A673 (cell line): ENCODE results near the gene MOB3A. TPM values are rescaled to one million over a fixed set of nuclear protein-coding genes. Genes with fewer than 3 reads are reported as not detected.

ENCODE experiments used
- BruUV-seq: library from RNA; stranded (reverse); fragments of 400-500 nt; replicated peaks from 2 replicates; lab custom pipeline; 2021; lab: Mats Ljungman, UMichigan
- CTCF ChIA-PET: fragments of 300-600 bp; sonication (Branson Sonifier 250); formaldehyde crosslinking; loops from one replicate; lab custom pipeline; 2022; ENCODE audit warnings: antibody characterized with exemption; lab: Charles Lee
- POLR2A ChIA-PET: fragments of 300-600 bp; sonication (Branson Sonifier 250); formaldehyde crosslinking; loops from one replicate; lab custom pipeline; 2022; ENCODE audit warnings: antibody characterized with exemption; ENCODE audit not compliant: low non-redundant PET; lab: Charles Lee
- DNase-seq: peaks from one replicate; pipeline ENCODE4 v3.0.0-alpha.2; 2015; ENCODE audit warnings: low spot score
- H3K27ac ChIP-seq: fragments of 200-600 bp; sonication (generic); 2 replicates; pipeline ENCODE4 v1.5.1; 2016; ENCODE audit warnings: mixed run types, low read depth, mild to moderate bottlenecking, mixed read lengths, antibody characterized with exemption, low read length; ENCODE audit not compliant: poor library complexity, severe bottlenecking
- H3K27me3 ChIP-seq: fragments of 200-600 bp; sonication (generic); replicated peaks from 2 replicates; pipeline ENCODE4 v1.6.1; 2017; ENCODE audit warnings: mixed run types, low read depth, mild to moderate bottlenecking, mixed read lengths, antibody characterized with exemption, low read length; ENCODE audit not compliant: insufficient read depth, poor library complexity
- H3K36me3 ChIP-seq: fragments of 200-600 bp; sonication (generic); 2 replicates; pipeline ENCODE4 v1.6.1; 2016; ENCODE audit warnings: mixed run types, mild to moderate bottlenecking, mixed read lengths, antibody characterized with exemption, low read length; ENCODE audit not compliant: insufficient read depth, poor library complexity, severe bottlenecking
- H3K4me1 ChIP-seq: fragments of 200-600 bp; sonication (generic); 2 replicates; pipeline ENCODE4 v1.6.1; 2017; ENCODE audit warnings: mixed run types, mild to moderate bottlenecking, mixed read lengths, antibody characterized with exemption, low read length; ENCODE audit not compliant: insufficient read depth, poor library complexity, severe bottlenecking
- H3K4me3 ChIP-seq: fragments of 200-600 bp; sonication (generic); 2 replicates; pipeline ENCODE4 v1.5.1; 2016; ENCODE audit warnings: low read depth, mixed run types, mild to moderate bottlenecking, mixed read lengths, low read length; ENCODE audit not compliant: poor library complexity, severe bottlenecking
- H3K9me3 ChIP-seq: fragments of 200-600 bp; sonication (generic); 2 replicates; pipeline ENCODE4 v1.6.1; 2016; ENCODE audit warnings: mixed run types, low read depth, mild to moderate bottlenecking, mixed read lengths, antibody characterized with exemption, low read length; ENCODE audit not compliant: poor library complexity, severe bottlenecking
- EZH2 ChIP-seq: fragments of 200-600 bp; sonication (generic); IDR thresholded peaks from 2 replicates; pipeline ENCODE4 v1.6.1; 2017; ENCODE audit warnings: borderline replicate concordance, low read depth, mild to moderate bottlenecking, mixed read lengths, antibody characterized with exemption, low read length; ENCODE audit not compliant: poor library complexity, severe bottlenecking
- intact Hi-C: fragments of 100-400 bp; cut with micrococcal nuclease; formaldehyde crosslinking; loops from one replicate; pipeline ENCODE4 v1.10.0; 2022; ENCODE audit not compliant: unreplicated experiment
- total RNA-seq: library from RNA; stranded (reverse); gene quantifications from 2 replicates; pipeline ENCODE4 v1.2.3, GENCODE V29; 2021
- TF ChIP-seq, protein P1 (sequence below): fragments of 300-800, 200-600 bp; sonication (generic); conservative IDR thresholded peaks from 2 replicates; pipeline ENCODE4 v1.5.1; 2017; ENCODE audit warnings: low read depth, mild to moderate bottlenecking, antibody characterized with exemption, low read length, moderate library complexity, mixed read lengths

Gene MOB3A
- total RNA-seq, 1 experiment from 2014 or later: 40.7 TPM

DNA sequence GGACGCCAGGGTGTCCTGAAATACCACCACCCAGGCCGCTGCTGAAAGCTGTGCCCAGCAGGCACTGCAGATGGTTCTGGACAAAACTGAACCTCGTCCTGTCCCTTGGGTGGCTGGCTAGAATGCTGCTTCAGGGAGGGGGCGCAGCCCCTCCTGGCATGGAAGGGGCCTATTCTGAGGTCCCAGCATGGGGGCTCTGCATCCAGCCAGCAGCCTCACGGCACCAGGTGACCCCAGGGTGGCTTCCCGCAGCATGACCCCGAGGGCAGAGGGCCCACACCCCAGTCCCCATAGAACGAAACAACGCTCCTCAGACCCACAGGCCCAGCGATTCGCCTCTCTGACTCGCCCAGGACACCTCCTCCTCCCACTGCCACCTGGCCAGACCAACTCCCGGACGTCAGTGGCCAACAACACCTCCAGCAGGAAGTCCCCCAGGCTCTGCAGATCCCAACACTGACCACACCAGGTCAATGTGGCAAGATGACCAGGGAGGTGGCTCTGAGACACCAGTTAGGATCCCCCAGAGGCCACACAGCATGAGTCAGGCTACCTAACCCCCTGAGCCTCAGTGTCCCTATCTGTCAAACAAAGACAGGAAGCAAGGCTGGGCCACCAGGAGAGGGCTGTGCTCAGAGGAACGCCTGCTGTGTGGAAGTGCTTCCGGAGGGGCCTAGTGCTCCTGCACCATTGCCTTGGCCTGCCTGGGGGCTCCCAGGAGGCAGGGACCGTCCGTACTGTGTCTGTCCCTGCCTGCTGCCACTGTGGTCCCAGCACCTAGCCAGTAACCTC, 51.2 kb downstream of the MOB3A start:
- Histone ChIP-seq H3K36me3 (peaks cover 29% of the 10 kb centered on the region), H3K9me3 (no peaks in the 10 kb centered on the region), H3K27ac (peak overlapping the region; percentile 47), H3K4me1 (peaks cover 38% of the 10 kb centered on the region), H3K4me3 (no peak overlapping the region), H3K27me3 (no peaks in the 10 kb centered on the region)
- intact Hi-C loops: no loop called here
- ChIA-PET POLR2A (no interaction called here), CTCF (no interaction called here)
- no TSS peak for BruUV-seq
- TF ChIP-seq, protein P1, sequence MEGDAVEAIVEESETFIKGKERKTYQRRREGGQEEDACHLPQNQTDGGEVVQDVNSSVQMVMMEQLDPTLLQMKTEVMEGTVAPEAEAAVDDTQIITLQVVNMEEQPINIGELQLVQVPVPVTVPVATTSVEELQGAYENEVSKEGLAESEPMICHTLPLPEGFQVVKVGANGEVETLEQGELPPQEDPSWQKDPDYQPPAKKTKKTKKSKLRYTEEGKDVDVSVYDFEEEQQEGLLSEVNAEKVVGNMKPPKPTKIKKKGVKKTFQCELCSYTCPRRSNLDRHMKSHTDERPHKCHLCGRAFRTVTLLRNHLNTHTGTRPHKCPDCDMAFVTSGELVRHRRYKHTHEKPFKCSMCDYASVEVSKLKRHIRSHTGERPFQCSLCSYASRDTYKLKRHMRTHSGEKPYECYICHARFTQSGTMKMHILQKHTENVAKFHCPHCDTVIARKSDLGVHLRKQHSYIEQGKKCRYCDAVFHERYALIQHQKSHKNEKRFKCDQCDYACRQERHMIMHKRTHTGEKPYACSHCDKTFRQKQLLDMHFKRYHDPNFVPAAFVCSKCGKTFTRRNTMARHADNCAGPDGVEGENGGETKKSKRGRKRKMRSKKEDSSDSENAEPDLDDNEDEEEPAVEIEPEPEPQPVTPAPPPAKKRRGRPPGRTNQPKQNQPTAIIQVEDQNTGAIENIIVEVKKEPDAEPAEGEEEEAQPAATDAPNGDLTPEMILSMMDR: no peak
- no peak for TF ChIP-seq EZH2
- no peak for DNase-seq

DNA sequence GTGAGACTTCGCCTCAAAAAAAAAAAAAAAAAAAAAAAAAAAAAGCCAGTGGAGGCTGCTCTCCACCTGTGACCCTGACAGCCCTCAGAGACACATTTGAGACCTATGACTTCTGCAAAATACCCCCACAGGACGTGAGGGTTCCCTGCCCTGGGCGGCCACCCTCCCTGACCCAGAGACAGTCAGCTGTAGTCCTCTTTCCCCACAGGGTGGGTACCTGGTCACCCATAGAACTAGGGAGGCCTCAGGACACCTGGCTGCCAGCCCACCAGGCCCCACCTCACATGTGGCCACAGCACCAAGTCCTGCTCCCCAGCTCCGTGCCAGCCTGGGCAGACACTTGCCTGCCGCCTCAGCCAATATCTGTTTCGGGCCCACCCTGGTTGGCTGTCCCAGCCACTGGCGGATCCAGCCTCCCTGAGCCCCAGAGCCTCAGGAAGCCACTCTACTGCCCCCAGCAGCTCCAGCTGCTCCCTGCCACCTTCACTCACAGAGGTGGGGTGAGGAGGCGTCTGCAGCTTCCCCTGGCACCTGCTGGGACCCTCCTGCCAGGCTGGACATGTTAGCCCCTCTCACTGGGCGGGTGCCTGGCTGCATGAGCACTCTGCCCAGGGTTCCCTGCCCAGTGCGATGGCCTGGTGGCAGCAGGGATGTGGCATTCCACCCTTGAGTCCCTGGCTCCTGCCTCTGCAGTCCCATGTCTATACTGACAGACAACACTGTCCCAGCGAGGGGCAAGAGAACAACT, 52.0 kb downstream of the MOB3A start:
- Histone ChIP-seq H3K4me1 (peaks cover 31% of the 10 kb centered on the region), H3K9me3 (no peaks in the 10 kb centered on the region), H3K36me3 (peaks cover 37% of the 10 kb centered on the region), H3K27me3 (no peaks in the 10 kb centered on the region), H3K27ac (peak overlapping the region; percentile 34), H3K4me3 (no peak overlapping the region)
- no TSS peak for BruUV-seq
- TF ChIP-seq EZH2: no peak
- TF ChIP-seq, protein P1: peak; percentile 16; the same call in 1 of the 2 replicates
- ChIA-PET CTCF (no interaction called here), POLR2A (interaction anchor here (0.6 kb wide), 1 partner anchor 8 kb away, joined by 5 read pairs; no protein-coding TSS in a partner anchor)
- intact Hi-C loops: no loop called here
- DNase-seq: no peak

DNA sequence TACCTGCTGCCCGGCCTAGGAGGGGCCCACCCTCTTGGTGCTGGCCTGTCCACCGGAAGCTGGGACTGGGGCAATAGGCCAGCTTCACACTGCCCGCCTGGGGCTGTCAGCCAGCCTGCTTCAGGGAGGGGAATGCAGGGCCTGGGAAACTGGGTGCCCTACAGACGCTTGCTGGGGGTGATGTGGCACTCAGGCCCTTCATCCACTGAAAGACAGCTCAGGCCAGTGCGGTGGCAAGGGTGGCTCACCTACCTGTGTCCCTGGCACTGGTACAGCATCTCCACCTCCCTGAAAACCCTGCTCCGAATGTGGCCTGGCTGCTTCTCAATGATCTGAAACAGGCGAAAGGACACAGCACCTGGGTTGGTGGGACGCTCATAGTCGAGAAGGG, 52.9 kb downstream of the MOB3A start:
- ChIA-PET CTCF (no interaction called here), POLR2A (interaction anchor here (0.5 to 0.6 kb wide), 2 partner anchors 7 to 18 kb away, joined by 3 to 5 read pairs; no protein-coding TSS in a partner anchor)
- no peaks in the 10 kb centered on the region for H3K9me3 ChIP-seq
- H3K4me3 ChIP-seq: no peak overlapping the region
- no TSS peak for BruUV-seq
- intact Hi-C loops: no loop called here
- H3K27ac ChIP-seq: no peak overlapping the region
- H3K36me3 ChIP-seq: peaks cover 40% of the 10 kb centered on the region
- TF ChIP-seq, protein P1: no peak
- TF ChIP-seq EZH2: no peak
- H3K4me1 ChIP-seq: peaks cover 26% of the 10 kb centered on the region
- DNase-seq: no peak
- no peaks in the 10 kb centered on the region for H3K27me3 ChIP-seq
